CD8-positive, alpha-beta memory T cell (primary cell): Measurements from ENCODE around the gene VIPR1. TPM values are rescaled to one million over a fixed set of nuclear protein-coding genes. Genes with fewer than 3 reads are reported as not detected.
A peak's percentile ranks its signal among the peaks of the same experiment; 100 is the strongest.

Source experiments
- CTCF ChIA-PET: fragments of 350-600 bp; sonication (Branson Sonifier 250); formaldehyde crosslinking; loops from one replicate; lab custom pipeline; 2021; ENCODE audit warnings: antibody characterized with exemption; lab: Charles Lee
- POLR2A ChIA-PET: fragments of 350-600 bp; sonication (Branson Sonifier 250); formaldehyde crosslinking; loops from one replicate; lab custom pipeline; 2021; ENCODE audit warnings: antibody characterized with exemption; lab: Charles Lee
- DNase-seq, 5 donors: peaks; one replicate each; pipeline versions ENCODE4 v3.0.0 to v3.0.0-alpha.2; 2020 to 2022; ENCODE audit warnings: mixed read lengths in 1 of 5
- H3K27ac ChIP-seq: one replicate; pipeline ENCODE4 v1.7.0; 2013; ENCODE audit warnings: low read depth, mild to moderate bottlenecking, low read length, moderate library complexity
- H3K27me3 ChIP-seq: 2 replicates; pipeline ENCODE4 v1.7.0; 2013; ENCODE audit warnings: low read length, mild to moderate bottlenecking; ENCODE audit not compliant: insufficient read depth, poor library complexity, severe bottlenecking
- H3K36me3 ChIP-seq: 2 replicates; pipeline ENCODE4 v1.7.0; 2013; ENCODE audit warnings: mild to moderate bottlenecking, low read length, moderate library complexity; ENCODE audit not compliant: insufficient read depth
- H3K4me1 ChIP-seq: 2 replicates; pipeline ENCODE4 v1.7.0; 2013; ENCODE audit warnings: mild to moderate bottlenecking, low read length, moderate library complexity; ENCODE audit not compliant: insufficient read depth
- H3K4me3 ChIP-seq: 2 replicates; pipeline ENCODE4 v1.7.0; 2013; ENCODE audit warnings: mild to moderate bottlenecking, low read length
- H3K9me3 ChIP-seq: 2 replicates; pipeline ENCODE4 v1.7.0; 2013; ENCODE audit warnings: mild to moderate bottlenecking, low read length
- H3K27ac Mint-ChIP-seq, 8 donors: one replicate each; pipeline ENCODE4 v1.8.0; 2020 to 2021; ENCODE audit warnings: mixed read lengths in 8 of 8, mild to moderate bottlenecking in 6 of 8, inconsistent platforms in 3 of 8, moderate library complexity in 3 of 8
- H3K27me3 Mint-ChIP-seq, 2 donors: one replicate each; pipeline ENCODE4 v1.8.0; 2020 to 2021; ENCODE audit warnings: mixed read lengths in 2 of 2, mild to moderate bottlenecking in 1 of 2, moderate library complexity in 1 of 2
- H3K36me3 Mint-ChIP-seq, 3 donors: one replicate each; pipeline ENCODE4 v1.8.0; 2020 to 2021; ENCODE audit warnings: mixed read lengths in 3 of 3, inconsistent platforms in 1 of 3, mild to moderate bottlenecking in 1 of 3
- H3K4me1 Mint-ChIP-seq, 3 donors: one replicate each; pipeline ENCODE4 v1.8.0; 2020 to 2021; ENCODE audit warnings: mixed read lengths in 3 of 3, inconsistent platforms in 1 of 3, mild to moderate bottlenecking in 1 of 3
- H3K4me3 Mint-ChIP-seq, 7 donors: one replicate each; pipeline ENCODE4 v1.8.0; 2020 to 2021; ENCODE audit warnings: mixed read lengths in 7 of 7, mild to moderate bottlenecking in 6 of 7, moderate library complexity in 4 of 7, inconsistent platforms in 2 of 7
- H3K9me3 Mint-ChIP-seq, 5 donors: one replicate each; pipeline ENCODE4 v1.8.0; 2020 to 2022; ENCODE audit warnings: mixed read lengths in 5 of 5, mild to moderate bottlenecking in 3 of 5, moderate library complexity in 2 of 5, inconsistent platforms in 1 of 5
- polyA plus RNA-seq: library from polyadenylated mRNA; unstranded; fragments of 300-500 nt; fragmentation: Illumina TruSeq; gene quantifications from one replicate; pipeline ENCODE4 v1.2.3, GENCODE V29; 2021
- total RNA-seq, 2 experiments: library from RNA; stranded (reverse); gene quantifications; one replicate each; pipeline ENCODE4 v1.2.3, GENCODE V29; 2021

VIPR1 gene
- total and polyA plus RNA-seq, 3 experiments from 2014 or later, result 5.4 to 12.7 (median 5.9) TPM

GRCh38 chr3:42501681-42502428, 588 bp upstream of the VIPR1 start:
- H3K36me3 Mint-ChIP-seq, result peaks cover 0 to 4% (median 0%) of the 10 kb centered on the region in 3 donors

GRCh38 chr3:42503251-42503924, 945 bp downstream of the VIPR1 start:
- ChIA-PET CTCF (interaction anchor here (1.3 to 4.6 kb wide), 2 partner anchors 25 to 39 kb away, joined by 4 to 178 read pairs; no protein-coding TSS in a partner anchor), POLR2A (interaction anchor here (2.7 kb wide), 1 partner anchor 34 kb away, joined by 12 read pairs; no protein-coding TSS in a partner anchor)
- Mint-ChIP-seq H3K4me1 (peaks cover 36 to 49% (median 38%) of the 10 kb centered on the region in 3 donors), H3K4me3 (peak overlapping the region; percentile 80 to 90 (median 85)), H3K9me3 (no peaks in the 10 kb centered on the region), H3K27me3 (peaks cover 11 to 21% of the 10 kb centered on the region in 2 donors), H3K36me3 (peaks cover 0 to 4% (median 2%) of the 10 kb centered on the region in 3 donors), H3K27ac (peak overlapping the region in 6 of 8 donors; percentile 42 to 87 (median 64))
- DNase-seq, result no peak
- Histone ChIP-seq H3K4me1 (peaks cover 41% of the 10 kb centered on the region), H3K9me3 (no peaks in the 10 kb centered on the region), H3K27ac (no peak overlapping the region), H3K27me3 (peaks cover 22% of the 10 kb centered on the region), H3K4me3 (peak overlapping the region; percentile 95), H3K36me3 (no peaks in the 10 kb centered on the region)

More at GRCh38 chr3:42501681-42502428, 588 bp upstream of the VIPR1 start:
- CTCF ChIA-PET, result interaction anchor here (0.8 to 4.6 kb wide), 20 partner anchors 10 to 243 kb away, joined by 3 to 178 read pairs (median 6); partner anchors contain the start of genes NKTR and SS18L2
- no peaks in the 10 kb centered on the region for H3K36me3 ChIP-seq
- peaks cover 22% of the 10 kb centered on the region for H3K27me3 ChIP-seq
- H3K4me1 ChIP-seq, result peaks cover 26% of the 10 kb centered on the region
- H3K4me3 ChIP-seq, result peak overlapping the region; percentile 95
- POLR2A ChIA-PET, result interaction anchor here (0.7 to 2.7 kb wide), 9 partner anchors 27 to 290 kb away, joined by 3 to 12 read pairs (median 5); partner anchors contain the start of genes NKTR and SS18L2
- peak; percentile 22 to 72 (median 51) for DNase-seq
- Mint-ChIP-seq H3K27ac (peak overlapping the region in 7 of 8 donors; percentile 70 to 94 (median 90)), H3K4me3 (peak overlapping the region; percentile 88 to 98 (median 93)), H3K9me3 (no peaks in the 10 kb centered on the region), H3K27me3 (peaks cover 19 to 21% of the 10 kb centered on the region in 2 donors), H3K4me1 (peaks cover 24 to 36% (median 24%) of the 10 kb centered on the region in 3 donors)
- H3K9me3 ChIP-seq, result no peaks in the 10 kb centered on the region
- H3K27ac ChIP-seq, result peak overlapping the region; percentile 38

DNA sequence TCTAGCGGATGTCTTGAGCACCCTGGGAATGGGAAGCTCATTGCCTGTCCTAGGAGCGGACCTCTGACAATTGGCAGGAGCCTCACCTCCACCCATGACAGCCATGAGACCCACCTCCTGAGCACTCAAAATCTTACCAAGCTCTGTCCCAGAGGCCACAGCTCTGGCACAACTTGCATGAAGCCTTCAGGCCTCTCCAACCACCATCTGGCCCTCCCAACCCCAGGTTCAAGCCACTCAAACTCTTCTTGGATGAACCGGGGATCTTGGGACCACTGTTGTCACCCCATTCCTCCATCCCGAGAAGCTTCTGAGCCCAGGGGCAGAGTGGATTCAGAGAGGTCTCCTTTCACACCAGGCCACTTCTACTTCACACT, 1.5 kb downstream of the VIPR1 start:
- Histone ChIP-seq H3K36me3 (no peaks in the 10 kb centered on the region), H3K4me3 (no peak overlapping the region), H3K27me3 (peaks cover 22% of the 10 kb centered on the region), H3K4me1 (peaks cover 45% of the 10 kb centered on the region), H3K9me3 (no peaks in the 10 kb centered on the region), H3K27ac (no peak overlapping the region)
- H3K27me3 Mint-ChIP-seq, result peaks cover 8 to 21% of the 10 kb centered on the region in 2 donors
- no peak for DNase-seq
- no peaks in the 10 kb centered on the region for H3K9me3 Mint-ChIP-seq
- ChIA-PET POLR2A (no interaction called here), CTCF (interaction anchor here (1.0 to 4.6 kb wide), 3 partner anchors 24 to 78 kb away, joined by 3 to 178 read pairs (median 4); partner anchors contain the start of gene SEC22C)
- H3K4me1 Mint-ChIP-seq, result peaks cover 40 to 54% (median 43%) of the 10 kb centered on the region in 3 donors
- peak overlapping the region; percentile 32 to 89 (median 80) for H3K4me3 Mint-ChIP-seq
- H3K27ac Mint-ChIP-seq, result peak overlapping the region in 5 of 8 donors; percentile 36 to 78 (median 51)
- H3K36me3 Mint-ChIP-seq, result peaks cover 0 to 4% (median 2%) of the 10 kb centered on the region in 3 donors

- H3K4me1 Mint-ChIP-seq, result peaks cover 40 to 58% (median 46%) of the 10 kb centered on the region in 3 donors
- POLR2A ChIA-PET, result no interaction called here
Measured at GRCh38 chr3:42504334-42505127, 2.1 kb downstream of the VIPR1 start.

GRCh38 chr3:42505128-42505848, 2.8 kb downstream of the VIPR1 start:
- H3K27ac ChIP-seq, result no peak overlapping the region
- DNase-seq, result no peak
- no peak overlapping the region for H3K4me3 ChIP-seq
- POLR2A ChIA-PET, result no interaction called here
- H3K27me3 Mint-ChIP-seq, result peaks cover 6 to 10% of the 10 kb centered on the region in 2 donors
- H3K36me3 Mint-ChIP-seq, result peaks cover 0 to 5% (median 4%) of the 10 kb centered on the region in 3 donors
- peak overlapping the region in 4 of 8 donors; percentile 23 to 87 (median 46) for H3K27ac Mint-ChIP-seq
- peaks cover 49% of the 10 kb centered on the region for H3K4me1 ChIP-seq
- no peaks in the 10 kb centered on the region for H3K36me3 ChIP-seq
- H3K4me1 Mint-ChIP-seq, result peaks cover 43 to 58% (median 50%) of the 10 kb centered on the region in 3 donors
- H3K27me3 ChIP-seq, result peaks cover 12% of the 10 kb centered on the region
- CTCF ChIA-PET, result interaction anchor here (1.0 to 1.3 kb wide), 2 partner anchors 23 to 76 kb away, joined by 3 to 4 read pairs; partner anchors contain the start of gene SEC22C
- H3K4me3 Mint-ChIP-seq, result no peak overlapping the region
- no peaks in the 10 kb centered on the region for H3K9me3 ChIP-seq
- H3K9me3 Mint-ChIP-seq, result no peaks in the 10 kb centered on the region

More at GRCh38 chr3:42504334-42505127, 2.1 kb downstream of the VIPR1 start:
- Mint-ChIP-seq H3K9me3 (no peaks in the 10 kb centered on the region), H3K4me3 (peak overlapping the region; percentile 32 to 89 (median 80)), H3K27ac (peak overlapping the region in 4 of 8 donors; percentile 26 to 87 (median 47)), H3K27me3 (peaks cover 6 to 17% of the 10 kb centered on the region in 2 donors), H3K36me3 (peaks cover 0 to 4% (median 2%) of the 10 kb centered on the region in 3 donors)
- CTCF ChIA-PET, result interaction anchor here (1.0 to 4.6 kb wide), 3 partner anchors 24 to 77 kb away, joined by 3 to 178 read pairs (median 4); partner anchors contain the start of gene SEC22C
- Histone ChIP-seq H3K27ac (no peak overlapping the region), H3K27me3 (peaks cover 19% of the 10 kb centered on the region), H3K9me3 (no peaks in the 10 kb centered on the region), H3K4me1 (peaks cover 49% of the 10 kb centered on the region), H3K36me3 (no peaks in the 10 kb centered on the region), H3K4me3 (no peak overlapping the region)
- no peak for DNase-seq

DNA sequence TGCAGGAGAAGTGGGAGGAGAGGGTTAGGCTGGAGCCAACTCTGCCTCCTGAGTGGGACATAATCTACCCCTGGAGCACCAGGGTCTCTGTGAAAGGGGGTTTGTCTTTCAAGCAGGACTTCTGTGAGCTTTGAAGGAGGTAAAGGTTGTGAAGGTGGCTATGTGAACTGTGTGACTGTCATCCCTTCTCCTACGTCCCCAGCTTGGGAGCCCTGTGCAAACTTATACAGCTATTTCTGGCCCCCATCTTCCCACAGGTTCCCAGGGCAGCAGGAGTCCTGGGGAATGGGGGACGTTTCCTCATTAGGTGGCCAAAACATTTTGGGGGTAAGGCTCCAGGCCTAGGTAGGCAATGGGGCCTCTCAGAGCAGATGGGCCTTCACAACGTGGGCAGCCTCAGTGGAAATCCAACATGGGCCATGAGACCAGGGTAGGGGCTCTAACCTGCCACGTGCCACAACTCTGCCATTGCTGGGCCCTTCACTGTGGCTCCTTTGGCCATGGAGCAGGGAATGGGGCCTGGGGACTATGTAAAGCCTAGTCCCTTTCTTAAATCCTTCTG, 3.5 kb downstream of the VIPR1 start:
- Histone ChIP-seq H3K9me3 (no peaks in the 10 kb centered on the region), H3K27ac (no peak overlapping the region), H3K27me3 (peaks cover 5% of the 10 kb centered on the region), H3K36me3 (no peaks in the 10 kb centered on the region), H3K4me1 (peaks cover 49% of the 10 kb centered on the region), H3K4me3 (no peak overlapping the region)
- peak overlapping the region in 2 of 7 donors; percentile 12 to 61 for H3K4me3 Mint-ChIP-seq
- peaks cover 0 to 5% (median 4%) of the 10 kb centered on the region in 3 donors for H3K36me3 Mint-ChIP-seq
- peaks cover 40 to 53% (median 49%) of the 10 kb centered on the region in 3 donors for H3K4me1 Mint-ChIP-seq
- POLR2A ChIA-PET, result no interaction called here
- peaks cover 4% of the 10 kb centered on the region in 2 donors for H3K27me3 Mint-ChIP-seq
- CTCF ChIA-PET, result no interaction called here
- peak overlapping the region in 2 of 8 donors; percentile 19 to 72 for H3K27ac Mint-ChIP-seq
- no peaks in the 10 kb centered on the region for H3K9me3 Mint-ChIP-seq
- no peak for DNase-seq
